Mesothelial cell of epicardium (in vitro differentiated cells): Measurements from ENCODE around the gene GALNS. TPM values are rescaled to one million over a fixed set of nuclear protein-coding genes. Genes with fewer than 3 reads are reported as not detected.

Source experiments
- DNase-seq, 2 experiments: peaks; one replicate each; pipeline ENCODE4 v3.0.0; 2021; ENCODE audit warnings: low spot score in 2 of 2; ENCODE audit not compliant: unreplicated experiment in 2 of 2
- H3K27ac Mint-ChIP-seq: 2 replicates; pipeline ENCODE4 v1.8.0; 2021; ENCODE audit warnings: mixed read lengths
- H3K27me3 Mint-ChIP-seq: 2 replicates; pipeline ENCODE4 v1.8.0; 2021; ENCODE audit warnings: low read depth, mixed read lengths
- H3K36me3 Mint-ChIP-seq: 2 replicates; pipeline ENCODE4 v1.8.0; 2021; ENCODE audit warnings: mixed read lengths
- H3K4me1 Mint-ChIP-seq: 2 replicates; pipeline ENCODE4 v1.8.0; 2021; ENCODE audit warnings: mixed read lengths
- H3K4me3 Mint-ChIP-seq: 2 replicates; pipeline ENCODE4 v1.8.0; 2021; ENCODE audit warnings: mild to moderate bottlenecking, moderate library complexity, mixed read lengths
- H3K9me3 Mint-ChIP-seq: 2 replicates; pipeline ENCODE4 v1.8.0; 2021; ENCODE audit warnings: mixed read lengths
- total RNA-seq: library from RNA; stranded (reverse); gene quantifications from 3 replicates; pipeline ENCODE4 v1.2.1, GENCODE V29; 2021
- TF ChIP-seq, protein P1 (sequence below): fragments of 200-600 bp; sonication (generic); IDR thresholded peaks from one replicate; pipeline ENCODE4 v1.5.0; 2021; ENCODE audit warnings: antibody characterized with exemption; ENCODE audit not compliant: unreplicated experiment

The GALNS gene
- total RNA-seq, 1 donor from 2014 or later, result 42.4 TPM

DNA sequence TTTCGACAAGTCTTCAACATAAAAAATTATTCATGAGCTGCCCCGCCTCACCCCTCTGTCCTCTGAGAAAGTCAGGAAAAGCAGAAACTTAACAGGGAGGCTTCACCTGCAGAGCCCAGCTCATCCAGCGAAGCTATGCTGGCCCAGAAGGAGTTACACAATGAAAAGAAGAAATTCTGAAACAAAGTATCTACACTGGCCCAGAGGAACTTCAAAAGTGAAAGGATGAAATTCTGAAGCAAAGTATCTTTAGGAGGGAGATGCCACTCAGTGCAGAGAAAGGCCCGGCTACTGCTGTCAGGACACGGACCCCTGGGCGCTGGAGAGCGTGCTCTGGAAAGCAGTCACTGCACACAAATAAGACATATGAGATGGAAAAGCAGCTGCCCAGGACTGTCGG is 1.6 kb downstream of the GALNS start:
- Mint-ChIP-seq H3K4me3 (peak overlapping the region; percentile 63), H3K27me3 (no peaks in the 10 kb centered on the region), H3K4me1 (peaks cover 14% of the 10 kb centered on the region), H3K27ac (no peak overlapping the region), H3K36me3 (peaks cover 2% of the 10 kb centered on the region), H3K9me3 (no peaks in the 10 kb centered on the region)
- TF ChIP-seq, protein P1, sequence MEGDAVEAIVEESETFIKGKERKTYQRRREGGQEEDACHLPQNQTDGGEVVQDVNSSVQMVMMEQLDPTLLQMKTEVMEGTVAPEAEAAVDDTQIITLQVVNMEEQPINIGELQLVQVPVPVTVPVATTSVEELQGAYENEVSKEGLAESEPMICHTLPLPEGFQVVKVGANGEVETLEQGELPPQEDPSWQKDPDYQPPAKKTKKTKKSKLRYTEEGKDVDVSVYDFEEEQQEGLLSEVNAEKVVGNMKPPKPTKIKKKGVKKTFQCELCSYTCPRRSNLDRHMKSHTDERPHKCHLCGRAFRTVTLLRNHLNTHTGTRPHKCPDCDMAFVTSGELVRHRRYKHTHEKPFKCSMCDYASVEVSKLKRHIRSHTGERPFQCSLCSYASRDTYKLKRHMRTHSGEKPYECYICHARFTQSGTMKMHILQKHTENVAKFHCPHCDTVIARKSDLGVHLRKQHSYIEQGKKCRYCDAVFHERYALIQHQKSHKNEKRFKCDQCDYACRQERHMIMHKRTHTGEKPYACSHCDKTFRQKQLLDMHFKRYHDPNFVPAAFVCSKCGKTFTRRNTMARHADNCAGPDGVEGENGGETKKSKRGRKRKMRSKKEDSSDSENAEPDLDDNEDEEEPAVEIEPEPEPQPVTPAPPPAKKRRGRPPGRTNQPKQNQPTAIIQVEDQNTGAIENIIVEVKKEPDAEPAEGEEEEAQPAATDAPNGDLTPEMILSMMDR, result no peak
- no peak for DNase-seq

DNA sequence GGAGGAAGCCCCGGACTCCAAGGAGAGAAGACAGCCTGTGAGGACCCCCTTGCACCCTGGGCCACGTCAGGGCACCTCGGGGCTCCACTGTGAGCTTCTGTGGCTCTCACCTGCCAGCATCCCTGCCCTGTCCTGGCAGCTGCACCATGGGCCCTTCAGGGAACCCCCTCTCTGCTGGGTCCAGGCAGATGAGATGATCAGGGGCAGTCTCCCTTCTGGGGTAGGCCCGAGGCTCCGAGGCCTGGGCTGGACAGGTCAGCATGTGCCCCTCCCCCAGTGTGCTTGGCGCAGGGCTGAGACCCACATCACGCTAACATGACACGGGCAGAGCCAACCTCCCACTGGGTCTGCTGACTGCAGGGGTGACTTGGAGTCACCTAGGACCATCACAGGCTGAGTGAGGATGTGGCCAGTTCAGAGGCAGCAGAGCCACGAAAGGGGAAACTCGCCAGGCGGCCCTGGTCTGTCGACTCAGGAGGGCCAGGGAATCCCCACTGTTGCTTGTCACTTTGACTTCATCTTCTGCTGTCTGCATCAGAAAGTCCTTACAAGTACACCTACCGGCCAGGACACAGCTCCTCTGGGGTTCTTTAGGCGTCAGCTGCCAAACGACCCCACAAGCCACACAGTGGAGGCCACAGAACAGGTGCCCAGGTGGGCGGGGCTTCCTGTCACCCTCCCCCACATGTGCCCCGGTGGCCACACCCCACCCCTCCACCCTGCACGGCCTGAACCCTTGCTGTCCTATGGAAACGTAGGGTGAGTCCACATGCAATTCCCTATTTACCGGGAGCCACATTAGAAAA is 2.2 kb downstream of the GALNS start:
- no peak for DNase-seq
- peaks cover 14% of the 10 kb centered on the region for H3K4me1 Mint-ChIP-seq
- H3K27ac Mint-ChIP-seq, result no peak overlapping the region
- H3K36me3 Mint-ChIP-seq, result peaks cover 3% of the 10 kb centered on the region
- peak overlapping the region; percentile 63 for H3K4me3 Mint-ChIP-seq
- TF ChIP-seq, protein P1, result no peak
- no peaks in the 10 kb centered on the region for H3K9me3 Mint-ChIP-seq
- no peaks in the 10 kb centered on the region for H3K27me3 Mint-ChIP-seq

DNA sequence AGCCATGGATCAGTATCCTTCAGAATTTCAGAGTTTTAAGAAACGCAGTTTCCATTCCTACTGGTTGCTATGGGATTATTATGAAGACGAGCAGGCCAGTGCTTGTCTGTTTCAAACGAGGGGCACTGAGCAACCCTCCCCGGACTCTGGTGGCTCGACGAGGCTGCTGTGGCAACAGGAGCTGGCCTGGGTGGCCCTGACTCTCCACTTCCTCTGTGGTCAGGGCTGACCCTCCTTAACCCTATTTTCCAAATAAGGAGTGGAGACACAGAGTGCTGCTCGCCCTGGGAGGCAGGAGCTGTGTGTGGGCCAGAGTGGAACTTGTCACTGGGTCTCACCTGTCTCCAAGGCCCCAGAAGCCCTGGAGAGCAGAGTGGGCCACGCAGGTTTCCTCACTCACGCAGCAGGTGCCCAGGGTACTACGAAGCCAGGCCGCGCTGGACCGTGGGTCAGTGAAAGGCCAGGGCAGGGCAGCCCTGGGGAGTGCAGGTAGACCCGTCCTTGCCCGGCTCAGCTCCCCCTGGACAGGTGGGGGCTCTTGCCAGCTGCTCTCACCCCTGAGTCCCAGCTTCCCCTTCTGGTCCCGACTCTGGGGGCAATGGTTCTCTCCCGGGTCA is 3.3 kb downstream of the GALNS start:
- Mint-ChIP-seq H3K36me3 (peaks cover 5% of the 10 kb centered on the region), H3K27ac (no peak overlapping the region), H3K27me3 (no peaks in the 10 kb centered on the region), H3K4me1 (peaks cover 11% of the 10 kb centered on the region), H3K9me3 (no peaks in the 10 kb centered on the region), H3K4me3 (no peak overlapping the region)
- DNase-seq, result no peak
- TF ChIP-seq, protein P1, result no peak

DNA sequence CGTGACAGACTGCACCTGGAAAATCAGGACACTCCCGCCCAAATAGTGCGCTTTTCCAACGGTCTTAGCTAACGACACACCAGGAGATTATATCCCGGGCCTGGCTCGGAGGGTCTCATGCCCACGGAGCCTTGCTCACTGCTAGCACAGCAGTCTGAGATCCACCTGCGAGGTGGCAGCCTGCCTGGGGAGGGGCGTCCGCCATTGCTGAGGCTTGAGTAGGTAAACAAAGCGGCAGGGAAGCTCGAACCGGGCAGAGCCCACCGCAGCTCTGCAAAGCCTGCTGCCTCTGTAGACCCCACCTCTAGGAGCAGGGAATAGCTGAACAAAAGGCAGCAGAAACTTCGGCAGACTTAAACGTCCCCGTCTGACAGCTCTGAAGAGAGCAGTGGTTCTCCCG is 5.1 kb downstream of the GALNS start:
- no peak for DNase-seq
- peaks cover 3% of the 10 kb centered on the region for H3K4me1 Mint-ChIP-seq
- no peak overlapping the region for H3K27ac Mint-ChIP-seq
- TF ChIP-seq, protein P1, result no peak
- no peaks in the 10 kb centered on the region for H3K27me3 Mint-ChIP-seq
- H3K36me3 Mint-ChIP-seq, result peaks cover 5% of the 10 kb centered on the region
- H3K4me3 Mint-ChIP-seq, result no peak overlapping the region
- H3K9me3 Mint-ChIP-seq, result no peaks in the 10 kb centered on the region

DNA sequence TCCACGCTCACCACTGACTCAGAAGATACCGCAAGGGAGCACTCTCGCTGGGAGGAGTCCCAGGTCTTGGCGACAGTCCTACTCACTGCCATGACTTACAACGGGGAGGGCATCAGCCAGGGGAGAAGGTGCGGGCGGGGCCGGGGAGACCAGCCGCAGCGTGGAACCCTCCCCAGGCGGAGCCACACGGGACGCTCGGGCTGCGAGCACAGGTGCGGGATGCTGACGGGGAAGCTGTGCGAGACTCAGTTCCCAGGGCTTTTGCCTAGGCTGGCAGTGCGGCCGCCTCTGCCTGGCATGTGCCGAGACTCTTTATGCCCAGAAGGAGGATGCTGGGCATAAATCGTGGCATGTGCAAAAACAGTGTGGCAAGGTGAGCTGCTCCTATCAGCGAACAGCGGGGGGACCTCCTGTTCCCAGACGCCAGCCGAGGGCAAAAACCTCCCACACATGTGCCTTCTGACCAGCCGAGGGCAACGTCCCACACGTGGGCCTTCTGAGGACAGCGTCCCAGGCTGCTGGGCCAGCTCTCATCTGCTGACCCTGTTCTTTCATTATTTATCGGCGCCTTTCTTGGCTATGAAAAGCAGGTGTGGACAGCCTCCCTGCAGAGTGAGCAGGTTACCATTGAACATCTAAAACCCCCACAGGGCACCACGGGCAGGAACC is 6.1 kb downstream of the GALNS start:
- no peaks in the 10 kb centered on the region for H3K27me3 Mint-ChIP-seq
- peaks cover 5% of the 10 kb centered on the region for H3K36me3 Mint-ChIP-seq
- DNase-seq, result no peak
- TF ChIP-seq, protein P1, result no peak
- H3K4me3 Mint-ChIP-seq, result no peak overlapping the region
- peaks cover 3% of the 10 kb centered on the region for H3K4me1 Mint-ChIP-seq
- no peaks in the 10 kb centered on the region for H3K9me3 Mint-ChIP-seq
- H3K27ac Mint-ChIP-seq, result no peak overlapping the region
